Breast epithelium (tissue), 3 donors: ENCODE data around the gene AFP.

Experiments
- CTCF ChIP-seq, 3 donors: fragments of 450-650 bp; IDR thresholded peaks; one replicate each; pipeline ENCODE4 v1.5.1; 2016 to 2017; ENCODE audit warnings: antibody characterized with exemption in 3 of 3, mild to moderate bottlenecking in 3 of 3, moderate library complexity in 3 of 3
- POLR2A ChIP-seq: fragments of 450-650 bp; IDR thresholded peaks from one replicate; pipeline ENCODE4 v1.6.1; 2016; ENCODE audit warnings: antibody characterized with exemption, mild to moderate bottlenecking, moderate library complexity

- TF ChIP-seq CTCF (IDR thresholded peaks at IDR 0.05), result no peak
- no peak for TF ChIP-seq POLR2A
Observed at GRCh38 chr4:73401412-73401811, 34.6 kb upstream of the AFP start.
